Measurements from ENCODE around the gene TULP4. TPM values are rescaled to one million over a fixed set of nuclear protein-coding genes. Genes with fewer than 3 reads are reported as not detected.

TULP4 gene
- total and polyA plus RNA-seq, 7 donors, result 2.4 to 142 (median 98.7) TPM

DNA sequence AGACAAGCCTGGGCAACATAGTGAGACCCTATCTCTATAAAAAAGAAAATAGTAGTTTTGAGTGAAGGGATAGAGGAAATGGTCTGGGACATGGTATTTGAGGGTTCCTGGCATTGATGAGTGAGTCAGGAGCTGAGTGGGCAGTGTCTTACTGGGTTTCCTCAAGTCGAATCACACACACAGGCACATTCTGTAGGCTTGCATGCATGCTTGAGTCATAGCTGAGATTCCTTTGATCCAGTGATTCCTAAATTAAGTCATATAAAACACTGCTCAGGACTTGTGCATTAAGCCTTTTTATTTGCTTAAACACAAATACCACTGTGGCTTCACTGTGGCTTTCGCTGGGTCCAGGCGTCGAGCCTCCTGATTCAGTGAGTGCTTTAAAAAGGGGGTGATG, 175.8 kb downstream of the TULP4 start:
- Histone ChIP-seq H3K4me3 (no peak overlapping the region), H3K36me3 (peaks cover 0 to 5% (median 0%) of the 10 kb centered on the region in 4 donors), H3K9me3 (no peaks in the 10 kb centered on the region), H3K27ac (no peak overlapping the region), H3K27me3 (no peaks in the 10 kb centered on the region), H3K4me1 (peaks cover 0 to 3% (median 0%) of the 10 kb centered on the region in 4 donors)
- TF ChIP-seq POLR2A (IDR thresholded peaks at IDR 0.05) (no peak), POLR2AphosphoS5 (IDR thresholded peaks at IDR 0.05) (no peak), EP300 (IDR thresholded peaks at IDR 0.05) (no peak)
- TF ChIP-seq, protein P1, sequence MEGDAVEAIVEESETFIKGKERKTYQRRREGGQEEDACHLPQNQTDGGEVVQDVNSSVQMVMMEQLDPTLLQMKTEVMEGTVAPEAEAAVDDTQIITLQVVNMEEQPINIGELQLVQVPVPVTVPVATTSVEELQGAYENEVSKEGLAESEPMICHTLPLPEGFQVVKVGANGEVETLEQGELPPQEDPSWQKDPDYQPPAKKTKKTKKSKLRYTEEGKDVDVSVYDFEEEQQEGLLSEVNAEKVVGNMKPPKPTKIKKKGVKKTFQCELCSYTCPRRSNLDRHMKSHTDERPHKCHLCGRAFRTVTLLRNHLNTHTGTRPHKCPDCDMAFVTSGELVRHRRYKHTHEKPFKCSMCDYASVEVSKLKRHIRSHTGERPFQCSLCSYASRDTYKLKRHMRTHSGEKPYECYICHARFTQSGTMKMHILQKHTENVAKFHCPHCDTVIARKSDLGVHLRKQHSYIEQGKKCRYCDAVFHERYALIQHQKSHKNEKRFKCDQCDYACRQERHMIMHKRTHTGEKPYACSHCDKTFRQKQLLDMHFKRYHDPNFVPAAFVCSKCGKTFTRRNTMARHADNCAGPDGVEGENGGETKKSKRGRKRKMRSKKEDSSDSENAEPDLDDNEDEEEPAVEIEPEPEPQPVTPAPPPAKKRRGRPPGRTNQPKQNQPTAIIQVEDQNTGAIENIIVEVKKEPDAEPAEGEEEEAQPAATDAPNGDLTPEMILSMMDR (IDR thresholded peaks at IDR 0.05), result no peak
- intact Hi-C loops (cut with DNase I), result no loop called here
- WGBS, 2 donors, result 88 to 90% methylated on average over 4 of the region's 4 CpGs
- no peak for DNase-seq

DNA sequence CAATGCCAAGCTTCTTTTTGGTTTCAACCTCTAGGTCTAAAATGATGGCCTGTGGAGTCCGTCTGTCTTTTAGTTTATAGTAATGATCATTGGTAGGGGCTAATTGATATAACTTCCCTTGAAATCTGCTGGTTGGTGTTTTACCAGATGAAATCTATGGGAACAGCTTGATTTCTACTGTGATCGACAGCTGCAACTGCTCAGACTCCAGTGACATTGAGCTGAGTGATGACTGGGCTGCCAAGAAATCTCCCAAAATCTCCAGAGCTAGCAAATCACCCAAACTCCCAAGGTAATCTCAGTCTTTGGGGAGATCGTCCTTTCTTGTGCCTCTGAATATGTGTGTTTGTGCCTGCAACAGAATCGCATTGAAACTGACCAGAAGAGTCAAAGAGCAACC, 177.2 kb downstream of the TULP4 start:
- no peak overlapping the region for H3K4me3 ChIP-seq
- no peaks in the 10 kb centered on the region for H3K27me3 ChIP-seq
- DNase-seq, result no peak
- 91% methylated on average over 4 of the region's 4 CpGs for WGBS, 2 donors
- intact Hi-C loops (cut with DNase I), result no loop called here
- H3K36me3 ChIP-seq, result peaks cover 0 to 14% (median 0%) of the 10 kb centered on the region in 4 donors
- H3K4me1 ChIP-seq, result peaks cover 0 to 3% (median 0%) of the 10 kb centered on the region in 4 donors
- no peak overlapping the region for H3K27ac ChIP-seq
- TF ChIP-seq POLR2AphosphoS5 (IDR thresholded peaks at IDR 0.05) (no peak), EP300 (IDR thresholded peaks at IDR 0.05) (no peak), POLR2A (IDR thresholded peaks at IDR 0.05) (no peak)
- TF ChIP-seq, protein P1 (IDR thresholded peaks at IDR 0.05), result no peak
- H3K9me3 ChIP-seq, result no peaks in the 10 kb centered on the region

DNA sequence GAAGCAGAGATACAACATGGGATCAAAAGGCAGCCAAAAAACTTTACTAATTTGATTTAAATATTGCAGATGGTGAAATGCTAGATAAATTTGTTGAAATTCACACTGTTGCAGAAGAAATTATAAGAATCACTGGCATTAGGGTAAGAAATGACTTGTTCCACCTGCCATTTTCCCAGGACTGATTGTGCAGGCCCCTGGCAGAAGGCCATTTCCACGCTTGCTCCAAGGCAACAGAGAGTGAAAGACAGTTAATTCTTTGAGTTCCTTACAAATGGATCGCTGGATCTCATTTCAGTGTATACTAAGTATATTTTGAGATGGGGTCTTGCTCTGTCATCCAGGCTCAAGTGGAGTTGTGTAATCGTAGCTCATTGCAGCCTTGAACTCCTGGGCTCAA, 180.6 kb downstream of the TULP4 start:
- peaks cover 0 to under 1% (median 0%) of the 10 kb centered on the region in 4 donors for H3K4me1 ChIP-seq
- H3K27ac ChIP-seq, result no peak overlapping the region
- no peaks in the 10 kb centered on the region for H3K9me3 ChIP-seq
- no peak for TF ChIP-seq POLR2AphosphoS5 (IDR thresholded peaks at IDR 0.05)
- TF ChIP-seq EP300 (IDR thresholded peaks at IDR 0.05), result no peak
- TF ChIP-seq POLR2A (IDR thresholded peaks at IDR 0.05), result no peak
- TF ChIP-seq, protein P1 (IDR thresholded peaks at IDR 0.05), result no peak
- H3K27me3 ChIP-seq, result no peaks in the 10 kb centered on the region
- no peak overlapping the region for H3K4me3 ChIP-seq
- peaks cover 0 to 22% (median 0%) of the 10 kb centered on the region in 4 donors for H3K36me3 ChIP-seq
- WGBS, 2 donors, result 96 to 98% methylated on average over 3 of the region's 3 CpGs
- intact Hi-C loops (cut with DNase I), result no loop called here
- DNase-seq, result no peak

DNA sequence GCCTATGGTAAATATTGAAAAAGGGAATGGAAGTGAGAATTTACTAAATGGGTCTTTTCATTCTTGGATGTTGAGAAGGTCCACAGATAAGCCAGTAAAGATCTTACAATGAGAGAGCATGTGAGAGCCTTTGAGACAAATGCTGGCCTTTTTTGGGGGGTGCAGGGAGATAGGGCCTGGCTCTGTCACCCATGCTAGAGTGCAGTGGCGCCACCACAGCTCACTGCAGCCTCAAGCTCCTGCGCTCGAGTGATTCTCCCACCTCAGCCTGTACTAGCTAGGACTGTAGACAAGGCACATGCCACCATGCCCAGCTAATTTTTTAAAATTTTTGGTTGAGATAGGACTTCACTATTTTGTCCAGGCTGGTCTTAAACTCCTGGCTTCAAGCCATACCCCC, 184.4 kb downstream of the TULP4 start:
- H3K27me3 ChIP-seq, result no peaks in the 10 kb centered on the region
- intact Hi-C loops (cut with DNase I), result no loop called here
- no peak overlapping the region for H3K27ac ChIP-seq
- no peak for DNase-seq
- no peaks in the 10 kb centered on the region for H3K4me1 ChIP-seq
- H3K4me3 ChIP-seq, result no peak overlapping the region
- TF ChIP-seq POLR2A (IDR thresholded peaks at IDR 0.05) (no peak), EP300 (IDR thresholded peaks at IDR 0.05) (no peak), POLR2AphosphoS5 (IDR thresholded peaks at IDR 0.05) (no peak)
- TF ChIP-seq, protein P1 (IDR thresholded peaks at IDR 0.05), result no peak
- peaks cover 0 to 58% (median 2%) of the 10 kb centered on the region in 4 donors for H3K36me3 ChIP-seq
- H3K9me3 ChIP-seq, result no peaks in the 10 kb centered on the region
- WGBS, 2 donors, result 98 to 100% methylated on average over 3 of the region's 3 CpGs

DNA sequence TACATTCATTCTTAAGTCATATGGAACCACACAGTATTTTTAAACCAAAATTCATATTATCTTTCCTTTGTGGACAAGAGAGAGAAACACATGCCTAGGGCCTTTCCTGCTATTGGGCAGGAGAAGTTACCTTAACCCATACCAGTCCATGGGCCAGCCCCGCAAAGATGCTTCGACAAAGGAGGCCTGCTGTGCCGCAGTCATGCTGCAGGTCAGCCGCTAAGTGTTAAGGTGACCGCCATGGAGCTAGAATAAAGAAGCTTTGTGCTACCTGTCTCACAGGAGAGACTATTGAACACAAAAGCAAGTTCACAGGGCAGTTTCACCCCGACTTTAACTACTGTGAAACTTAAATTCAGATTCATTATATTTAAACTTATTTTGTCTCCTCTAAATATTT, 185.4 kb downstream of the TULP4 start:
- WGBS, 2 donors, result 95 to 96% methylated on average over 6 of the region's 6 CpGs
- intact Hi-C loops (cut with DNase I), result no loop called here
- no peaks in the 10 kb centered on the region for H3K27me3 ChIP-seq
- H3K36me3 ChIP-seq, result peaks cover 0 to 67% (median 3%) of the 10 kb centered on the region in 4 donors
- no peak overlapping the region for H3K27ac ChIP-seq
- H3K4me3 ChIP-seq, result no peak overlapping the region
- TF ChIP-seq POLR2AphosphoS5 (IDR thresholded peaks at IDR 0.05) (no peak), POLR2A (IDR thresholded peaks at IDR 0.05) (no peak), EP300 (IDR thresholded peaks at IDR 0.05) (no peak)
- TF ChIP-seq, protein P1 (IDR thresholded peaks at IDR 0.05), result no peak
- H3K4me1 ChIP-seq, result no peaks in the 10 kb centered on the region
- no peak for DNase-seq
- H3K9me3 ChIP-seq, result no peaks in the 10 kb centered on the region

Data from sigmoid colon (tissue), 7 donors.